Measurements from ENCODE around the gene CSTF1. TPM values are rescaled to one million over a fixed set of nuclear protein-coding genes. Genes with fewer than 3 reads are reported as not detected.

CSTF1 gene
- total RNA-seq, 1 donor from 2014 or later: 15.3 TPM

GRCh38 chr20:56422824-56423189 lies 30.4 kb downstream of the CSTF1 start:
- DNase-seq (ENCODE audit: low spot score): peak; percentile 56
- intact Hi-C loops (cut with DNase I): no loop called here

GRCh38 chr20:56423211-56423610 lies 30.8 kb downstream of the CSTF1 start:
- intact Hi-C loops (cut with DNase I): no loop called here

GRCh38 chr20:56423886-56424285 lies 31.4 kb downstream of the CSTF1 start:
- no peak for DNase-seq (ENCODE audit: low spot score)
- intact Hi-C loops (cut with DNase I): no loop called here

More at GRCh38 chr20:56423211-56423610, 30.8 kb downstream of the CSTF1 start:
- DNase-seq (ENCODE audit: low spot score): no peak

DNA sequence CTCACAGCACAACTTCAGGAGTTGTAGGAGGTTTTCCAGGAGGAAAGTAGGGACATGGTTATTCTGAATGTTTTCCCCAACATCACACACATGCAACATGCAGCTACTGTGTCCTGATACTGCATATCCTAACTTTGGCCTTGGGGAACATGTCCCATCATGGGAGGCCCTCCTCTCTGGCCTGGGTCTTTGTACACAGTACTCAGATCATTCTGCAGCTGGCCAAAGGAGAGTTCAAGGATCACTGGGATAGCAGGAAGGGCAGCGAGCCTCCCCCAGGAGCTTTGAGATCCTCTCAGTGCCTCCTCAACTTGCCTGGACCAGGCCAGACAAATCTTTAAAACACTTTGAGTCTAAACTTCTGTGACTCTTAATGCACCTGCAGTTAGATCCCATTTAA lies 32.5 kb downstream of the CSTF1 start:
- DNase-seq (ENCODE audit: low spot score): no peak
- intact Hi-C loops (cut with DNase I): no loop called here

DNA sequence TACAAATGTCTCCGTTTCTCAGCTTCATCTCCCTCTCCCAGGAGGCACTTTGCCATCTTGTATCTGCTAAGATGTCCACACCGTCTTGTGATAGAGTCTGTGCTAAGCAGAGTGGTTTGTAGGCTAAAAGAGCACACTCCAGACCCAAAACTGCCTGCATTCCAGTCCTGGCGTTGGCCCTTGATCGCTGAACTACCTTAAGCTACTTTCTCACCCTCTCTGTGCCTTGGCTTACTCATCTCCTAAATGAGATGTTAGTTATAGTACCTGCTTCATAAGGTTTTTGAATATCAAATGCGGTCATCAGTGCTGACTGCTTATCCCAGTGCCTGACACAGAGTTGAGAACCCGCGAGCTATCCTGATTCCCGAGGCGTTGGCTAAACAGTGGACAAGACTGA lies 33.6 kb downstream of the CSTF1 start:
- DNase-seq (ENCODE audit: low spot score): peak; percentile 17
- intact Hi-C loops (cut with DNase I): no loop called here

GRCh38 chr20:56426926-56427325 lies 34.5 kb downstream of the CSTF1 start:
- intact Hi-C loops (cut with DNase I): no loop called here
- peak; percentile 15 for DNase-seq (ENCODE audit: low spot score)

DNA sequence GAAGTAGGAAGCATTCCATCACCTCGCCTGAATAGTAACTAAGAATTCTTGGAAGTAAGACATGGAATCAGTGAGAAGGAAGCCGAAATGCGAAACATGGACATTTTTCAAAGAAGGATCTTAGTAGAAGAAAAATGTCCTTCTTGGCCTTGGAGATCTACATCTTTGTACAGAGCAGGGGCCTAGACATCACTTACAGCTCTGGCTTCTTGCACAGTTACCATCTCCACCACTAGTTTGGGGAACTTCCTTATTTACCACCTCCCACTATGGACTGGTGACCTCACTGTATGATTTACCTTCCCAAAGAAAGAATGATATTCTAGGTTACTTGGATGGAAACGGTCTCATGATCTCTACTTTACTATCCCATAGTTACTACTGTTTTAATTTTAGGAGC lies 35.4 kb downstream of the CSTF1 start:
- intact Hi-C loops (cut with DNase I): no loop called here
- no peak for DNase-seq (ENCODE audit: low spot score)

DNA sequence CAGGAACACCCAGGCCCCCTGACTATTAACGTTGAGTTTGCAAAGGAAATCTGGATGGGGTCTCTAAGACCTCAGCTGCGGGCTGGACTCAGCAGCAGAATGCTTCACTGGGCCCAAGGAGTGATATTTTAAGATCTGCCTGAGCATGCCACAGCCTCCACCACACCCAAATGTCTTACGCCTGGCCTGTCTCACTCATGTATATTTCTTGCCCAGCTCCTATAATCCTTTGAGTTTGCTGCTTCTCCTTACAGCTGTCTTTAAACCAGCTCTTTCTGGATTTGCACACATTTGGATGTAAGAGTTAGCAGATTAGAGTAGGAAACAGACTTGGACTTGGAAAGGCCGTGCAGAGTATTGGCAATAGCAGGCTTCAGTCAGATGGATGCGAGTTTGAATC lies 36.0 kb downstream of the CSTF1 start:
- DNase-seq (ENCODE audit: low spot score): peak; percentile 6
- intact Hi-C loops (cut with DNase I): no loop called here

DNA sequence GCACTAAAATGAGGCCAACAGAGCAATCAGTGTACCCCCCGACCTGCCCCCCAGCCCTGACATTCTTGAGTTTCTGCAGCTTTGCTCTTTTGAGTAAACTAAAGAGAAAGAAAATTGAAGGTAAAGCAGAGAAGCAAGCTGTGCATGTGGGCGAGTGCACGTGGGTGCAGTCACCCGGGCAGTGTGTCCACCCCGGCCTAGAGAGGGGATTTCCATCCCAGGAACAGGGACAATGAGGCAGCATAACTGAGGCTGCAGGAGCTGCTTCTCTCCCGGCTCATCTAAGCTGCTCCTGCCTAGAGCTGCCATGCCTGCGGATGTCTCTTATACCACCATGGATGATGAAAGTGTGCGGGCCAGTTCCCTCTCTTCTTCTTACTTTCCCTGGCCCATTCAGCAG lies 36.4 kb downstream of the CSTF1 start:
- peak; percentile 66 for DNase-seq (ENCODE audit: low spot score)
- intact Hi-C loops (cut with DNase I): no loop called here

DNA sequence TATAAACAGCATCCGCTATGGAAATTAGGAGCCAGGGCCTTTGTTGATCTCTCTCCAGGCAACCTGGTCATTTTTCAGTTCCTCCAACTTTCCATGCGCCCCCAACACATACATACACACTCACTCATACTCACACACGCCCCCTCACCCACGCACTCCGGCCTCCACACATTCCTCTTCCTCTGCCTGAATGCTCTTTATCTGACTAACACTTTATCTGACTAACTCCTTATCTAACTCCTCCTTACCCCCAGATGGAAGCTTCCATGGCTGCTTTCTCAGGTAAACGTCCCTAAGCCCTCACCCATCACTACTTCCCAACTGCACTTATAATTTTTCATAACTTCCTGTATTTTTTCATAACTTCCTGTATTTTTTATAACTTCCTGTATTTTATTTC lies 37.1 kb downstream of the CSTF1 start:
- DNase-seq (ENCODE audit: low spot score): peak; percentile 38
- intact Hi-C loops (cut with DNase I): no loop called here

- intact Hi-C loops (cut with DNase I): no loop called here
Observed at GRCh38 chr20:56429941-56430340, 37.5 kb downstream of the CSTF1 start.

DNA sequence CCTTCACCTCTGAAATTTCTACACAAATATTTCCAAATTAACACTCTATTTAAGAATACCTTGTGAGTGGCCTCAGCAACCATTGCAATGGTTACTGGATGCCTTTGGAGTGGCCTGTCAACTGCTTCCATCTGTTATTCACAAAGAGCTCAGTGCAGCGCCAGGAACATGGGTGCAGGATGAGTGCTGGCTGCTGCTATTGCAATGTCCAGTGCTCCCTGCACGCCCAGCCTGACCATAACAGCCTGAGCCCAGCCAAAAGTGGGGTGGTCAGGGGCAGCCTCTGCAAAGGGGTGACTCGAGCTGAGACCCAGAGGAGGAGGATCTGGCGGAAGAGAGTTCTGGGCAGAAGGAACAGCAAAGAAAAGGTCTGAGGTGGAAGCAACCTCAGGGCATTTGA lies 38.0 kb downstream of the CSTF1 start:
- intact Hi-C loops (cut with DNase I): no loop called here

More at GRCh38 chr20:56429941-56430340, 37.5 kb downstream of the CSTF1 start:
- peak; percentile 36 for DNase-seq (ENCODE audit: low spot score)

GRCh38 chr20:56430957-56431356 lies 38.5 kb downstream of the CSTF1 start:
- intact Hi-C loops (cut with DNase I): no loop called here
- no peak for DNase-seq (ENCODE audit: low spot score)

More for the DNA sequence above, 38.0 kb downstream of the CSTF1 start:
- DNase-seq (ENCODE audit: low spot score): no peak

- no peak for DNase-seq (ENCODE audit: low spot score)
- intact Hi-C loops (cut with DNase I): no loop called here
Observed at GRCh38 chr20:56431471-56431870, 39.0 kb downstream of the CSTF1 start.

GRCh38 chr20:56433221-56433879 lies 40.9 kb downstream of the CSTF1 start:
- intact Hi-C loops (cut with DNase I): no loop called here
- no peak for DNase-seq (ENCODE audit: low spot score)

DNA sequence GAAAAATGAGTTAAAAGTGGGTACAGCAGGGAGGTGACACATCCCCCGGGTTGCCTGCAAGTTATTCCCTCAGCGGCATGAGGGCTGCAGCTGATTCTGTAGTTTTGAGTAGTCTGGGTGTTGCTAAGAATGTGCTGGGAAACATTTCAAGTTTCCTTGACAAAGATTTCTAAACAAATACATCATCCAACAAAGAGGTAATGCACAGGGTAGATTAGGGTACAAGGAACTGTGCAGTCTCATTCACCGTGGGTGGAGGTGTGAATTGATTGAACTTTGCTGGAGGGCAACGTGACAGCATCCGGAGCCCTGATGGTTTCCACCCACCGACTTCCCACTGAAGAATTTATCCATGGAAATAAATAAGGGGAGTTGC lies 41.4 kb downstream of the CSTF1 start:
- no peak for DNase-seq (ENCODE audit: low spot score)
- intact Hi-C loops (cut with DNase I): no loop called here

DNA sequence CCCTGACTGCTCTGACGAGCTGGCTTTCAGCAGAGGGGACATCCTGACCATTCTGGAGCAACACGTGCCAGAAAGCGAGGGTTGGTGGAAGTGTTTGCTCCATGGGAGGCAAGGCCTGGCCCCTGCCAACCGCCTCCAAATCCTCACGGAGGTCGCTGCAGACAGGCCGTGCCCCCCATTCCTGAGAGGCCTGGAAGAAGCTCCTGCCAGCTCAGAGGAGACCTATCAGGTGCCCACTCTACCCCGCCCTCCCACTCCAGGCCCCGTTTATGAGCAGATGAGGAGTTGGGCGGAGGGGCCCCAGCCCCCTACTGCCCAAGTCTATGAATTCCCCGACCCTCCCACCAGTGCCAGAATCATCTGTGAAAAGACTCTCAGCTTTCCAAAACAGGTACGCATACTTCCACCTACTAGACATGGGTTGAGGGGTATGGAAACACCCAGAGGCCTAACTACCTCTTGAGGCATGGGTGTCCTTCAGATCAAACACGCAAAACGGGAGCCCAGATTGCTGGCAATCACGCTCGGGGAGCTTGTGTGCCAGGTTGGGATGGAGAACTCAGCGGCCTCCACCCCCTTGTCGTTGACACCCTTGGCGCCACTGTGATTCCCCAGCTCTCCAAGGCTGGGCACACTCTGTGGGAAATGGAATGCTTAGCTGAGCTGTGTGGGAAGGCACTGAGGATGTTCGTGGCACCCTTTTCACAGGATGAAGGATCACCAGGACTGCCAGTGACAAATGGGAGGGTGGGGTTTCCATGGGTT lies 44.9 kb downstream of the CSTF1 start:
- no peak for DNase-seq (ENCODE audit: low spot score)
- intact Hi-C loops (cut with DNase I): no loop called here

GRCh38 chr20:56438284-56438683 lies 45.8 kb downstream of the CSTF1 start:
- intact Hi-C loops (cut with DNase I): no loop called here
- no peak for DNase-seq (ENCODE audit: low spot score)

GRCh38 chr20:56439771-56440291 lies 47.4 kb downstream of the CSTF1 start:
- DNase-seq (ENCODE audit: low spot score): no peak
- intact Hi-C loops (cut with DNase I): no loop called here

DNA sequence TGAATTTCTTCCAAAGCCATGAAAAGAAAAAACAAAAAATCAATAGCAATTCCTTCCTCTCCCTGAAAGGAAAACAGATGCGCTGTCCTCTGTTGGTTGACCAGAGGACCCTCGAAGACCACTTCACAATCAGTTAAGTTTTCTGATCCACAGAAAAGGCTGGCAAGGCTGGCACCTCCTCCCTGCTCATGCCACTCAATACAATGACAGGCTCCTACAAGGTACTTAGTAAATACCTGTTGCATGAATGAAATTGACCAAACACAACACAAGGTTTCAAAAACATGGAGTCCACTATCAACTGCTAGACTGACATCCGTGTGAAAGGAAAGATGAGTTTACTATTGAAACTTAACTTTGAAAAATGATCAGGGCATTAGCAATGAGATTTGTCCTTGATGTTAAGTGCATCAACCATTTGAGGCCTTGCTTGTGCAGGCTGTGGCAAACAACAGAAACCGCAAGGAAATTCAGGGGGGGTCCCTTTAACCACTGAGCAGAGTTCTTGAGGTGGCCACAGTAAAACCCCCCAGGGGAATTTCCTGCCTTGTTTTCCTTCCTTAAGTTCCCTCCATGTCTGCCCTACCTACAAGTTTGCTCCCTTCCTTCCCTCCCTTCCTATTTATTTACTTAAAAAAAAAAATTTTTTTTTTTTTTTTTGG lies 48.0 kb downstream of the CSTF1 start:
- intact Hi-C loops (cut with DNase I): no loop called here
- no peak for DNase-seq (ENCODE audit: low spot score)

All from cardiac septum (tissue), 1 donor.